SK-N-SH treated with all-trans-retinoic acid at 6 μM for 48 hours (cell line): ENCODE results near the gene NAGPA.

Source experiments
- RARB ChIP-seq: fragments of 250-450 bp; sonication (Bioruptor Pico); IDR thresholded peaks from 2 replicates; pipeline ENCODE4 v1.8.0; 2021; ENCODE audit warnings: mild to moderate bottlenecking, moderate library complexity
- TCF4 ChIP-seq: fragments of 250-450 bp; sonication (Bioruptor Pico); IDR thresholded peaks from 2 replicates; pipeline ENCODE4 v1.8.0; 2021; ENCODE audit warnings: mild to moderate bottlenecking, moderate library complexity, borderline replicate concordance
- ZNF70 ChIP-seq: fragments of 450-650 bp; formaldehyde crosslinking; IDR thresholded peaks from 2 replicates; pipeline ENCODE4 v1.5.0; 2020; ENCODE audit warnings: mild to moderate bottlenecking, moderate library complexity
- TF ChIP-seq, protein P1 (sequence below): fragments of 250-450 bp; sonication (Bioruptor Pico); IDR thresholded peaks from 2 replicates; pipeline ENCODE4 v1.5.1; 2020; ENCODE audit warnings: low read depth, mild to moderate bottlenecking, moderate library complexity

DNA sequence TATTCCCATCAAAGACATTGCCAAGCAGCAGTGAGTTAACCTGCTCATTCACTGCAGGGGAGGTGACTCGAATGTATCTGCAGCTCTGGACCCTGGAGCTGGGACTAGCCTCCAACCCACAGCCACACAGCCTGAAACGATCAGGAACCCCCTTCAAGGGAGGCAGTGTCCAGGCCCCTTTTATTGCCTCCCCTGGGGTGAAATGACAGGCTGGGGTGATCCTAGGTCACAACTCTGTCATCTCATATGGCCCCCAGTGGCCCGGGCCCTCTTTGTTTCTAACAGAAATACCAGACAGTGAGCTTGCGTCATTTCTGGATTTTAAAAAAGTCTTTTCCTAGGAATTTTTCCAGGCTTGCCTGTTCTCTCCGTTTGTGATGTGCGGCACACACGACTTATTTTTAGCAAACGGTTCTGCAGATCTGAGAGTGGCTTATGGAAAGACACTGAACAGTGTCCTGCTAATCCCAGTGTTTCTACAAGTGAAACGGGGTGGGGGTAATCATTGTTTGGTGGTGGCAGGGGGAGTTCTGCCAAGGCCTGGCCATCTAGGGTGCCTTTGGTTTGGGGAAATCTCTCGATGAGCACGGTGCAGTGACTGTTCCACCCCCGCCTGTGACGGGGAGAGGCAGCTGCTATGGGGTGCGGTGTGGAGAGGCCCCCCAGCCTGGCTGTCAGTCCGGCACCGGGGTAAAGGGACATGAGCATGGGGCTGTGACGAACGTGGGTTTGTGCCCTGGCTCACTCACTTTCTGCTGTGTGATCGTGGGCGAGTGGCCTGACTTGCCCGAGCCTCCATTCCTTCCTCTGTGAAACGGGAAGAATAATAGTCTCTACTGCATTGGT lies 27.2 kb downstream of the NAGPA start:
- TF ChIP-seq TCF4: no peak
- TF ChIP-seq RARB: no peak
- TF ChIP-seq, protein P1, sequence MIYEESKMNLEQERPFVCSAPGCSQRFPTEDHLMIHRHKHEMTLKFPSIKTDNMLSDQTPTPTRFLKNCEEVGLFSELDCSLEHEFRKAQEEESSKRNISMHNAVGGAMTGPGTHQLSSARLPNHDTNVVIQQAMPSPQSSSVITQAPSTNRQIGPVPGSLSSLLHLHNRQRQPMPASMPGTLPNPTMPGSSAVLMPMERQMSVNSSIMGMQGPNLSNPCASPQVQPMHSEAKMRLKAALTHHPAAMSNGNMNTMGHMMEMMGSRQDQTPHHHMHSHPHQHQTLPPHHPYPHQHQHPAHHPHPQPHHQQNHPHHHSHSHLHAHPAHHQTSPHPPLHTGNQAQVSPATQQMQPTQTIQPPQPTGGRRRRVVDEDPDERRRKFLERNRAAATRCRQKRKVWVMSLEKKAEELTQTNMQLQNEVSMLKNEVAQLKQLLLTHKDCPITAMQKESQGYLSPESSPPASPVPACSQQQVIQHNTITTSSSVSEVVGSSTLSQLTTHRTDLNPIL (CRISPR knock-in tag): no peak
- TF ChIP-seq ZNF70 (CRISPR knock-in tag): no peak
